SK-N-SH (cell line): ENCODE results near the gene TEAD1. TPM values are rescaled to one million over a fixed set of nuclear protein-coding genes. Genes with fewer than 3 reads are reported as not detected.

ENCODE experiments used
- CTCF ChIA-PET: fragments of 300-600, 350-600 bp; formaldehyde crosslinking; extraction: SDS; loops from one replicate; lab custom pipeline; 2021; lab: Yijun Ruan, JAX
- POLR2A ChIA-PET: fragments of 350-600 bp; sonication (Branson Sonifier 250); formaldehyde crosslinking; extraction: SDS; loops from one replicate; lab custom pipeline; 2020; ENCODE audit warnings: antibody characterized with exemption, inconsistent platforms; lab: Yijun Ruan, JAX
- DNase-seq: peaks from one replicate; pipeline ENCODE4 v3.0.0; 2012
- H2AFZ ChIP-seq: fragments of 200-600 bp; sonication (generic); 2 replicates; pipeline ENCODE4 v1.8.1; 2016; ENCODE audit warnings: antibody characterized with exemption, mild to moderate bottlenecking, low read depth
- H3F3A ChIP-seq: fragments of 200-600 bp; sonication (generic); replicated peaks from 2 replicates; pipeline ENCODE3; 2016; ENCODE audit warnings: antibody characterized with exemption, mild to moderate bottlenecking; ENCODE audit not compliant: insufficient read depth
- H3K27ac ChIP-seq, 2 experiments: fragments of 200-500 bp in 1 of 2; fragments of 200-600 bp in 1 of 2; sonication (Bioruptor generic) in 1 of 2; sonication (generic), shearing (Covaris generic) in 1 of 2; 2 replicates each; pipeline versions ENCODE4 v1.5.1 to v1.6.1; 2014 to 2016; ENCODE audit warnings: low read depth in 2 of 2, inconsistent platforms in 1 of 2, low read length in 1 of 2, mild to moderate bottlenecking in 1 of 2, mixed read lengths in 1 of 2
- H3K27me3 ChIP-seq: fragments of 200-600 bp; sonication (generic), shearing (Covaris generic); 2 replicates; pipeline ENCODE4 v1.6.1; 2016; ENCODE audit warnings: mixed run types; ENCODE audit not compliant: insufficient read depth
- H3K36me3 ChIP-seq, 2 experiments: fragments of 200-500 bp in 1 of 2; fragments of 200-600 bp in 1 of 2; sonication (Bioruptor generic) in 1 of 2; sonication (generic) in 1 of 2; replicated peaks in 1 of 2; 2 replicates each; pipeline versions ENCODE3 to v1.5.1; 2014 to 2016; ENCODE audit warnings: low read length in 1 of 2, mild to moderate bottlenecking in 1 of 2; ENCODE audit not compliant: insufficient read depth in 2 of 2, control insufficient read depth in 1 of 2
- H3K4me1 ChIP-seq, 2 experiments: fragments of 200-500 bp in 1 of 2; fragments of 200-600 bp in 1 of 2; sonication (Bioruptor generic) in 1 of 2; sonication (generic), shearing (Covaris generic) in 1 of 2; 2 replicates each; pipeline versions ENCODE4 v1.5.1 to v1.6.1; 2014 to 2016; ENCODE audit warnings: low read depth in 1 of 2, low read length in 1 of 2, mixed run types in 1 of 2; ENCODE audit not compliant: insufficient read depth in 2 of 2, control insufficient read depth in 1 of 2
- H3K4me2 ChIP-seq: fragments of 200-600 bp; sonication (generic), shearing (Covaris generic); 2 replicates; pipeline ENCODE4 v1.6.1; 2017; ENCODE audit warnings: mixed run types
- H3K4me3 ChIP-seq, 2 experiments: fragments of 200-500 bp in 1 of 2; fragments of 200-600 bp in 1 of 2; sonication (Bioruptor generic) in 1 of 2; sonication (generic), shearing (Covaris generic) in 1 of 2; 2 replicates each; pipeline versions ENCODE4 v1.5.1 to v1.8.1; 2014 to 2016; ENCODE audit warnings: low read depth in 2 of 2, inconsistent platforms in 1 of 2, low read length in 1 of 2, mild to moderate bottlenecking in 1 of 2, mixed read lengths in 1 of 2, moderate library complexity in 1 of 2
- H3K79me2 ChIP-seq: fragments of 200-600 bp; sonication (generic); 2 replicates; pipeline ENCODE4 v1.8.1; 2017; ENCODE audit warnings: mild to moderate bottlenecking; ENCODE audit not compliant: insufficient read depth
- H3K9ac ChIP-seq: fragments of 200-600 bp; sonication (generic); 2 replicates; pipeline ENCODE4 v1.6.1; 2017; ENCODE audit warnings: mixed run types
- H3K9me2 ChIP-seq: fragments of 200-600 bp; sonication (generic); 2 replicates; pipeline ENCODE4 v1.6.1; 2017; ENCODE audit warnings: mixed run types
- H3K9me3 ChIP-seq: fragments of 200-600 bp; sonication (generic); 2 replicates; pipeline ENCODE4 v1.6.1; 2017; ENCODE audit warnings: mixed run types, mild to moderate bottlenecking, moderate library complexity
- H4K20me1 ChIP-seq: fragments of 200-600 bp; sonication (generic); 2 replicates; pipeline ENCODE4 v1.6.1; 2017; ENCODE audit warnings: mild to moderate bottlenecking, mixed run types; ENCODE audit not compliant: insufficient read depth
- EZH2phosphoT487 ChIP-seq: fragments of 200-600 bp; sonication (generic); IDR thresholded peaks from 2 replicates; pipeline ENCODE4 v1.6.1; 2017; ENCODE audit warnings: low read depth, mixed run types, mild to moderate bottlenecking, antibody characterized with exemption, moderate library complexity, borderline replicate concordance
- FOXJ3 ChIP-seq: sonication (generic); formaldehyde crosslinking; IDR thresholded peaks from 2 replicates; pipeline ENCODE4 v1.5.1; 2020; ENCODE audit warnings: mild to moderate bottlenecking, missing genetic modification reagents
- SIN3A ChIP-seq: IDR thresholded peaks from 2 replicates; pipeline ENCODE4 v1.6.1; 2012; ENCODE audit warnings: low read depth, mild to moderate bottlenecking, low read length, moderate library complexity, borderline replicate concordance
- WGBS: methylation state at CpG from one replicate; pipeline ENCODE4 v1.1.6; 2017; ENCODE audit warnings: low lambda C conversion rate; 5-methylcytosine and 5-hydroxymethylcytosine counted together
- polyA plus RNA-seq, 3 experiments: library from polyadenylated mRNA; depleted of rRNA; stranded (reverse); fragments of >200 nt; gene quantifications; 2 replicates each; pipeline ENCODE4 v1.2.3, GENCODE V29; 2012
- TF ChIP-seq, protein P1 (sequence below): IDR thresholded peaks from 2 replicates; pipeline ENCODE4 v1.6.1; 2012; ENCODE audit warnings: mild to moderate bottlenecking, low read depth, low read length, moderate library complexity
- TF ChIP-seq, protein P2 (sequence below): IDR thresholded peaks from 2 replicates; pipeline ENCODE4; 2012
- TF ChIP-seq, protein P3 (sequence below): IDR thresholded peaks from 2 replicates; pipeline ENCODE4 v1.4.0; 2012; ENCODE audit warnings: low read depth
- TF ChIP-seq, protein P4 (sequence below): fragments of 150-350 bp; IDR thresholded peaks from 2 replicates; pipeline ENCODE4 v1.6.1; 2016; ENCODE audit warnings: mild to moderate bottlenecking, low read depth, low read length

TEAD1 gene
- polyA plus RNA-seq, 1 of the 3 experiments (the other 2 are of a cell fraction), result 31.2 TPM

DNA sequence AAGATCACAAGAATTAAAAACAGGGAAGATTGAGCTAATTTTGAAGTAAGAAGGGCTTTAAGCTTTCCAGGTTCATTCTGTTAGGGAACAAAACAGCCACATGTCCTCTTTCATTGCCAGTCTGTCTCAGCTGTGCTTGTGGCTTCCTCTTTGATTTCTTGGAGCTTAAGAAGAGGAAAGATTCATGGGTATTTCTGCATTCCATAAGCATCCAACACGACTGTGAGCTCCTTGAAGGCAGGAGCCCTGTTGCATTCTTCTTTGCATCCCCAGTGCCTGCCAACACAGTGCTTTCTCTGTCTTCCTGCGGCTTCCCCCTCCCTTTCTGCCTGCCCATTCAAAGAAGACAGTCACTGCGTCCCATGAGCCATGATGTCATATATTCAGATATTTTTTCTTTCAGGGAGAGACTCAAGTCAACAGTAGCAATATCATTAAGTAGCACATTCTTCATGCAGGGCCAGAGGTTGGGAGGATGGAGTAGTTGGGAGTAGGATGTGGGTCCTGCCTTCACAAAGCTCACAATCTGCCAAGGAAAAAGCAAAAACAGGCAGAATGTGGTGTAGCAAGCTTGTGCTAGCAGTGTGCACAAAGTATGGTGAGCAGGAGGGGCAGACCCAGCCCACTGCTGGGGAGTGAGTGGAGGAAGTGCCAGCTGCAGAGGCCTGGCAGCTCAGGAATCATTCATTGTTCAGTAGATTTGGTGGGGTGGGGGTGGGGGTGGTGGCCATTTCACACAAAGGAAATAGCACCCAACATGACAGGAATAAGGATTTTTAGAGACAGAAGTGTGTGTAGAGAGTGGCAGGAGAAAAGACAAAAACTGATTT is 172.8 kb downstream of the TEAD1 start (continued):
- TF ChIP-seq, protein P1, sequence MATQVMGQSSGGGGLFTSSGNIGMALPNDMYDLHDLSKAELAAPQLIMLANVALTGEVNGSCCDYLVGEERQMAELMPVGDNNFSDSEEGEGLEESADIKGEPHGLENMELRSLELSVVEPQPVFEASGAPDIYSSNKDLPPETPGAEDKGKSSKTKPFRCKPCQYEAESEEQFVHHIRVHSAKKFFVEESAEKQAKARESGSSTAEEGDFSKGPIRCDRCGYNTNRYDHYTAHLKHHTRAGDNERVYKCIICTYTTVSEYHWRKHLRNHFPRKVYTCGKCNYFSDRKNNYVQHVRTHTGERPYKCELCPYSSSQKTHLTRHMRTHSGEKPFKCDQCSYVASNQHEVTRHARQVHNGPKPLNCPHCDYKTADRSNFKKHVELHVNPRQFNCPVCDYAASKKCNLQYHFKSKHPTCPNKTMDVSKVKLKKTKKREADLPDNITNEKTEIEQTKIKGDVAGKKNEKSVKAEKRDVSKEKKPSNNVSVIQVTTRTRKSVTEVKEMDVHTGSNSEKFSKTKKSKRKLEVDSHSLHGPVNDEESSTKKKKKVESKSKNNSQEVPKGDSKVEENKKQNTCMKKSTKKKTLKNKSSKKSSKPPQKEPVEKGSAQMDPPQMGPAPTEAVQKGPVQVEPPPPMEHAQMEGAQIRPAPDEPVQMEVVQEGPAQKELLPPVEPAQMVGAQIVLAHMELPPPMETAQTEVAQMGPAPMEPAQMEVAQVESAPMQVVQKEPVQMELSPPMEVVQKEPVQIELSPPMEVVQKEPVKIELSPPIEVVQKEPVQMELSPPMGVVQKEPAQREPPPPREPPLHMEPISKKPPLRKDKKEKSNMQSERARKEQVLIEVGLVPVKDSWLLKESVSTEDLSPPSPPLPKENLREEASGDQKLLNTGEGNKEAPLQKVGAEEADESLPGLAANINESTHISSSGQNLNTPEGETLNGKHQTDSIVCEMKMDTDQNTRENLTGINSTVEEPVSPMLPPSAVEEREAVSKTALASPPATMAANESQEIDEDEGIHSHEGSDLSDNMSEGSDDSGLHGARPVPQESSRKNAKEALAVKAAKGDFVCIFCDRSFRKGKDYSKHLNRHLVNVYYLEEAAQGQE, result no peak
- TF ChIP-seq SIN3A (no peak), EZH2phosphoT487 (no peak)
- TF ChIP-seq, protein P2, sequence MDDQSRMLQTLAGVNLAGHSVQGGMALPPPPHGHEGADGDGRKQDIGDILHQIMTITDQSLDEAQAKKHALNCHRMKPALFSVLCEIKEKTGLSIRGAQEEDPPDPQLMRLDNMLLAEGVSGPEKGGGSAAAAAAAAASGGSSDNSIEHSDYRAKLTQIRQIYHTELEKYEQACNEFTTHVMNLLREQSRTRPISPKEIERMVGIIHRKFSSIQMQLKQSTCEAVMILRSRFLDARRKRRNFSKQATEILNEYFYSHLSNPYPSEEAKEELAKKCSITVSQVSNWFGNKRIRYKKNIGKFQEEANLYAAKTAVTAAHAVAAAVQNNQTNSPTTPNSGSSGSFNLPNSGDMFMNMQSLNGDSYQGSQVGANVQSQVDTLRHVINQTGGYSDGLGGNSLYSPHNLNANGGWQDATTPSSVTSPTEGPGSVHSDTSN, result no peak

DNA sequence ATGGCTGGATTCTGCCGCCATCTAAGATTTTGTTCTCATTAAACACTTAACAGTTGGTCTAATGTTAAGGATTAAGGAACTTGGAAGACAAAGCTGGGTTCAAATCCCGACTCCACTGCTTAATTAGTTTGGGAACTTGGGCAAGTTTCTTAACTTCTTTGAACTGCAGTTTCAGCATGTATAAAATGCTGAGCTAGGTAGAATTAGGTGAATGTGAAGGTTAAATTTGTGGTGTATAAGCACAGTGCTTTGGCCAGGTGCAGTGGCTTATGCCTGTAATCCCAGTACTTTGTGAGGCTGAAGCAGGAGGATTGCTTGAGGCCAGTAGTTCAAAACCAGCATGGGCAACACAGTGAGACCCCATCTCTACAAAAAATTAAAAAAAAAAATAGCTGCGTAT is 174.2 kb downstream of the TEAD1 start:
- Histone ChIP-seq H2AFZ (no peak overlapping the region), H3K4me2 (no peak overlapping the region), H3K4me1 (peaks cover 37 to 41% of the 10 kb centered on the region in 2 experiments; a peak in 3 of 4 replicates), H3K4me3 (no peak overlapping the region), H4K20me1 (peaks cover 66% of the 10 kb centered on the region), H3K9ac (no peak overlapping the region), H3K27me3 (no peaks in the 10 kb centered on the region), H3K9me3 (no peaks in the 10 kb centered on the region), H3K27ac (no peak overlapping the region), H3K9me2 (no peaks in the 10 kb centered on the region), H3F3A (peaks cover 9% of the 10 kb centered on the region), H3K79me2 (peaks cover 94% of the 10 kb centered on the region), H3K36me3 (peaks cover 0 to 18% of the 10 kb centered on the region in 2 experiments)
- no peak for DNase-seq
- ChIA-PET CTCF (no interaction called here), POLR2A (no interaction called here)
- 95% methylated on average over 3 of the region's 3 CpGs for WGBS
- TF ChIP-seq, protein P3, sequence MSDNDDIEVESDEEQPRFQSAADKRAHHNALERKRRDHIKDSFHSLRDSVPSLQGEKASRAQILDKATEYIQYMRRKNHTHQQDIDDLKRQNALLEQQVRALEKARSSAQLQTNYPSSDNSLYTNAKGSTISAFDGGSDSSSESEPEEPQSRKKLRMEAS, result no peak
- TF ChIP-seq, protein P4, sequence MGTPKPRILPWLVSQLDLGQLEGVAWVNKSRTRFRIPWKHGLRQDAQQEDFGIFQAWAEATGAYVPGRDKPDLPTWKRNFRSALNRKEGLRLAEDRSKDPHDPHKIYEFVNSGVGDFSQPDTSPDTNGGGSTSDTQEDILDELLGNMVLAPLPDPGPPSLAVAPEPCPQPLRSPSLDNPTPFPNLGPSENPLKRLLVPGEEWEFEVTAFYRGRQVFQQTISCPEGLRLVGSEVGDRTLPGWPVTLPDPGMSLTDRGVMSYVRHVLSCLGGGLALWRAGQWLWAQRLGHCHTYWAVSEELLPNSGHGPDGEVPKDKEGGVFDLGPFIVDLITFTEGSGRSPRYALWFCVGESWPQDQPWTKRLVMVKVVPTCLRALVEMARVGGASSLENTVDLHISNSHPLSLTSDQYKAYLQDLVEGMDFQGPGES, result no peak
- no peak for TF ChIP-seq FOXJ3
